Activated CD8-positive, alpha-beta memory T cell treated with anti-CD3 and anti-CD28 coated beads, Interleukin-2, amount 50 U/mL, for 48 hours (primary cell): ENCODE measurements around the gene ARHGAP12.
"Not testable (repeated sequence)": the region's sequence is repeated elsewhere in the genome, so short reads cannot be mapped to it uniquely, and the experiment has no call there.

ENCODE experiments used
- DNase-seq: peaks from one replicate; pipeline ENCODE4 v3.0.0-alpha.2; 2020

ARHGAP12 gene

GRCh38 chr10:31816318-31816717, 112.3 kb downstream of the ARHGAP12 start:
- DNase-seq, result no peak

GRCh38 chr10:31808258-31809218, 120.1 kb downstream of the ARHGAP12 start:
- peak; percentile 55 for DNase-seq

GRCh38 chr10:31804352-31804810, 124.2 kb downstream of the ARHGAP12 start:
- DNase-seq, result no peak

- DNase-seq, result no peak
These were observed 124.9 kb downstream of the ARHGAP12 start for GRCh38 chr10:31803606-31804351.

GRCh38 chr10:31799181-31799580, 129.4 kb downstream of the ARHGAP12 start:
- no peak for DNase-seq

- no peak for DNase-seq
These were observed 135.9 kb downstream of the ARHGAP12 start for GRCh38 chr10:31792745-31793144.

- DNase-seq, result no peak
These were observed 139.1 kb downstream of the ARHGAP12 start for GRCh38 chr10:31789555-31789954.

GRCh38 chr10:31782701-31783100, 145.9 kb downstream of the ARHGAP12 start:
- no peak for DNase-seq

- no peak for DNase-seq
These were observed 147.9 kb downstream of the ARHGAP12 start for GRCh38 chr10:31780717-31781116.

- DNase-seq, result no peak
These were observed 150.0 kb downstream of the ARHGAP12 start for GRCh38 chr10:31778627-31779026.

- no peak for DNase-seq
These were observed 152.5 kb downstream of the ARHGAP12 start for GRCh38 chr10:31776159-31776558.

- no peak for DNase-seq
These were observed 153.5 kb downstream of the ARHGAP12 start for GRCh38 chr10:31774928-31775650.

- no peak for DNase-seq
These were observed 154.2 kb downstream of the ARHGAP12 start for GRCh38 chr10:31774299-31774900.

GRCh38 chr10:31773749-31774298, 154.8 kb downstream of the ARHGAP12 start:
- DNase-seq, result no peak

GRCh38 chr10:31771331-31771831, 157.2 kb downstream of the ARHGAP12 start:
- no peak for DNase-seq

- no peak for DNase-seq
These were observed 158.2 kb downstream of the ARHGAP12 start for GRCh38 chr10:31770307-31770902.

GRCh38 chr10:31769564-31769963, 159.1 kb downstream of the ARHGAP12 start:
- no peak for DNase-seq

GRCh38 chr10:31768935-31769334, 159.7 kb downstream of the ARHGAP12 start:
- DNase-seq, result not testable (repeated sequence)

- no peak for DNase-seq
These were observed 160.2 kb downstream of the ARHGAP12 start for GRCh38 chr10:31768467-31768866.

- no peak for DNase-seq
These were observed 163.1 kb downstream of the ARHGAP12 start for GRCh38 chr10:31765541-31765940.

GRCh38 chr10:31762316-31762715, 166.3 kb downstream of the ARHGAP12 start:
- DNase-seq, result no peak

- DNase-seq, result no peak
These were observed 167.5 kb downstream of the ARHGAP12 start for GRCh38 chr10:31761156-31761555.
